Fibroblast of skin of left quadriceps (primary cell): Measurements from ENCODE around the gene NSUN6.

ENCODE experiments used
- DNase-seq, 2 experiments: peaks; one replicate each; pipeline ENCODE4 v3.0.0-alpha.2; 2013; ENCODE audit warnings: low read depth in 2 of 2

NSUN6 gene

GRCh38 chr10:18504161-18504560, 147.2 kb downstream of the NSUN6 start:
- DNase-seq = no peak

DNA sequence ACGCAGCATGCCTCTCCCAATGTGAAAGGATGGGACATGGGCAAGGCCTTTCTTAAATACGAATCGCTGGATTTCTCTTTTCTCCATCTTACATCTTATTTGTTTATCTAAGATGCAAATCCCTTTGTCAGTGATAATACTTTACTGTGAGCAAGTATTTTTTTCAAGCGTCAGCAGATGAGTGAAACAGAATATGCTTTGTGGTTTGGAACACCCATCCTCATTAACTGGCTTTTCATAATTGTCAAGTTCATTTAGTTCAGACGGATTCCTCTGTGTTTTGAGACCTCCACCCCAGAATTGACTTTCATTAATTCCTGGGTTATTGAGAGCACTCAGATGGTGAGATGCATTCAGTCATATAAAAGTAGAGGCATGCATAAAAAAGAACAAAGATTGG, 149.8 kb downstream of the NSUN6 start:
- no peak for DNase-seq

DNA sequence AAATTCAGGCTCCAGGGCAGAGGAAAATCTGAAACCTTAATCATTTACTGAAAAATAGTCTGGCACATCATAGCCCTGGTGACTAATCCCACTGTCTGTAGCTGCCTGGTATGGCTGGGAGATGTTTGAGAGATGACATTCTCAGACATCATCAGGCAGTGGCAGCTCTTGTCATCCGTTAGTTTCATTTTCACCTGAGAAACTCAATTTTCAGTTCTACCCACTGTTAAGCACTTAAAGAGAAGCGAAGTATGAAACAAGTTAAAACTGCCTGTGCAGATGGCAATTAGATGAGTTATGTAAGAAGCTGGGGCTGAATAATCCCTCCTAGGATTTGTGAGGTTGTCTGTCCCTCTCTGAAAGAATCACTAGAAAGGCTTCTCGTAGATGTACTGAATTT, 150.2 kb downstream of the NSUN6 start:
- peak; percentile 5 to 7 for DNase-seq

- no peak for DNase-seq
Observed at GRCh38 chr10:18500576-18500975, 150.8 kb downstream of the NSUN6 start.

DNA sequence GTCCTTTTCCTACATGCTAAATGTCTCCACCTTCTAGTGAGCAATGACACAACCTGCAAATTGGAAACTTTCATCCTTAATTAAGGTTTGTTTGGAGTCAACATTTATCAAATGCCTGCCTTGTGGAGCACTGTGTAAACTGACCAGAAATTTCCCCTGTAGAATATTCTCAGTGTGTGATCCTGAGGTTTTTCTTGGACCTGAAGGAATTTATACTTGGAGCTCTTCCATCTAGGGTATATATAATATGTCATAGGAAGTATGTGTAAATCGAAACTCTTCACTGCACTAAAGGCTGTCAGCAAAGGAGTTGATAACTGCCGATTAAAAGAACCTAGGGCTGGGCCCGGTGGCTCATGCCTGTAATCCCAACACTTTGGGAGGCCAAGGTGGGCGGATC, 152.4 kb downstream of the NSUN6 start:
- DNase-seq = peak; percentile 6 to 8

DNA sequence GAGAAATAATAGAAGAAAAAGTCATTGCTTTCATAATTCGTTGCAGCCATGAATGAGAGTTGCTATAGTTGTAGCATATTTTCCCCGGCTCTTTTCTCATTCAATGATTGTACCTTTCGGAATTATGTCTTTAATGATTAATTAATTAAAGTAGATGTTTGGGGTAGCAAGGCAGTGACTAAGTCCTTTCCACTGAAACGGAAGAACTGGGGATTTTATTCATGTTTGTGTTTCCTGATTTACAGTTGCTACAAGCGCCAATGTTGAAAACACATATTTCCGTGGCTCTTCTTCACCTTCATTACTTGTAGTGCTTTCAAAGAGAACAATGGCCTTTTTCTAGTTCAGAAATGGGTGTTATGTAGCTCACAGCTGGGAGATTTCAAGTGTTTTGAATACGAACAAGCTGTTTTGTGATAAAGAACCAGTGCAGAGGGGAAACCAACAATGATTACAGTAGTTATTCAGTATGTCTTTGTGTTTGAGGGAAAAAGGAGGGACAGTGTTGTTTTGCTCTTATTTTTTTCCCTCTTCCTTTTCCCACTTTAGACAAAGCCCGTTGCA, 153.5 kb downstream of the NSUN6 start:
- no peak for DNase-seq
